ENCODE results near the gene SYT1. TPM values are rescaled to one million over a fixed set of nuclear protein-coding genes. Genes with fewer than 3 reads are reported as not detected.

SYT1 gene
- total RNA-seq, 1 donor from 2014 or later = 35.5 TPM

DNA sequence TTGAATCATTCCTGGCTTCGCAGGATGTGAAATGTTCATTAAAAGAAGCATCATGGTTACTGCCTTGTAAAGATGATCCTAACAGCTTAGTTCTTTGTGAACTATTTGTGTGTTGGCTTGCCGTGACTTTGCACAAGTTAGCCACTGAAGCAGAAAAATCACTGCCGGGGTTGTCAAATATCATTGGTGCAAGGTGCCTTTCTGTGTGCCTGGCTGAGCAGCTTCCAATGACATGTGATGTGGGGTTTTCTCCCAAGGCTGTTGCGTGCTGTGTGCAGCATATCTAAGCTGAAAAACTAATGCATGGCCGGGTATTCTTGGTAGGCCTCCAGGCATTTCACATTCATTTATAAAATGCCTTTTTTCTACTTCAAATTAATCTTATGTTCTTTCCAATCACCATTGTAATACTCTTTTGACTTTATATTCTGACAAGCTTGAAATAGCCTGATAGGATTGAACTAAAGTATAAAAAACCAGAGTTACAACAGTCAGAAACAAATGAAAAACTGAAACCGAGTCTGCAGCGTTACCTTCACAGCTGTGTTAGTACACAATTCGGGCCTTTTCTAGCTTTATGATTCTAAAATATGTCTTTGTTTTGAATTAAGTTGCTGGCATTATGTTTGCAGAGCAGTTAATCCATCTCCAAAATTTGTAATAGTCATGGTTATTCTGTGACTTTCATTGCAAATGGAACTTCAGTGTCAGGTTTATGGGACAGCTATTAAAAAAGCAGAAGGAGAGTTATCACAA lies 222.1 kb downstream of the SYT1 start:
- no peaks in the 10 kb centered on the region for H3K36me3 Mint-ChIP-seq
- TF ChIP-seq, protein P1, sequence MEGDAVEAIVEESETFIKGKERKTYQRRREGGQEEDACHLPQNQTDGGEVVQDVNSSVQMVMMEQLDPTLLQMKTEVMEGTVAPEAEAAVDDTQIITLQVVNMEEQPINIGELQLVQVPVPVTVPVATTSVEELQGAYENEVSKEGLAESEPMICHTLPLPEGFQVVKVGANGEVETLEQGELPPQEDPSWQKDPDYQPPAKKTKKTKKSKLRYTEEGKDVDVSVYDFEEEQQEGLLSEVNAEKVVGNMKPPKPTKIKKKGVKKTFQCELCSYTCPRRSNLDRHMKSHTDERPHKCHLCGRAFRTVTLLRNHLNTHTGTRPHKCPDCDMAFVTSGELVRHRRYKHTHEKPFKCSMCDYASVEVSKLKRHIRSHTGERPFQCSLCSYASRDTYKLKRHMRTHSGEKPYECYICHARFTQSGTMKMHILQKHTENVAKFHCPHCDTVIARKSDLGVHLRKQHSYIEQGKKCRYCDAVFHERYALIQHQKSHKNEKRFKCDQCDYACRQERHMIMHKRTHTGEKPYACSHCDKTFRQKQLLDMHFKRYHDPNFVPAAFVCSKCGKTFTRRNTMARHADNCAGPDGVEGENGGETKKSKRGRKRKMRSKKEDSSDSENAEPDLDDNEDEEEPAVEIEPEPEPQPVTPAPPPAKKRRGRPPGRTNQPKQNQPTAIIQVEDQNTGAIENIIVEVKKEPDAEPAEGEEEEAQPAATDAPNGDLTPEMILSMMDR (conservative IDR thresholded peaks at IDR 0.05) = no peak
- H3K4me1 Mint-ChIP-seq (ENCODE audit: unreplicated experiment) = no peaks in the 10 kb centered on the region
- no peak for DNase-seq (ENCODE audit: extremely low spot score, unreplicated experiment)
- H3K4me3 Mint-ChIP-seq = no peak overlapping the region
- H3K27me3 Mint-ChIP-seq = no peaks in the 10 kb centered on the region
- H3K9me3 Mint-ChIP-seq = no peaks in the 10 kb centered on the region
- no peak overlapping the region for H3K27ac Mint-ChIP-seq

DNA sequence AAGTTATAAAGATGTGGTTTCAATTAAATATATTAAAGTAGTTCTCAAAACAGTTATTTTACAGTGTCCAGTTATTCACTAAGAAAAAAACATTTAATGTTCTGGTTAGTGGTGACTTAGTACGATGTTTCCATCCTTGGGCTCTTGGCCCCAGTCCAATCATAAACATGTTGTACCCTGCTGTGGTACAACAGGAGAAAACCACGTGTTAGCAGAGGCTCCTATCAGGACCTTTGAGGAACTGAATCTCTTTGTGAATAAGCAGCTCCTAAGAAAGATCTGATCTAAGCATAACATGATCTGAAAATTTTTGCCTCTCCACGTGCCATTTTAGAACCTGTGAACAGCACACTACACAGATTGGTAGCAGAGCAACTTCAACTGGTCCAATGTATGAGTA lies 234.0 kb downstream of the SYT1 start:
- no peaks in the 10 kb centered on the region for H3K9me3 Mint-ChIP-seq
- H3K27me3 Mint-ChIP-seq = no peaks in the 10 kb centered on the region
- no peaks in the 10 kb centered on the region for H3K36me3 Mint-ChIP-seq

DNA sequence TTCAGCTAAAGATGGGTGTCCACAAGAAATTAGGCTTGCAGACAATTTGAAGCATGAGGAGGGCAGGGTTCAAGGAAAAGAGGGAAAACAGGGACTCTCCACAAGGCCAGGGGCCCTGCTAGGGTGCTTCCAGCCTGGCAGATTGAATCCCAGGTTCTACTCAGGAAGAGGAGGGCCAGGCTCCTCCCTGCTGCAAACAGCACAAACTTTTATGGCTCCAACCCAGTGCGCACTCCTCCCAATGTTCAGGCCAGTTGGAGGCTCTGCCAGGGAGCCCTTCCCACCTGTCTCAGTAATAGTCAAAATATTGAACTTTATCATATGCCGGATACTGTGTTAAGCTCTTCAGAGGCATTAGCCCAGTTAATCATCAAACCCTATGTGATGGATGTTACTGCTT lies 244.4 kb downstream of the SYT1 start:
- Mint-ChIP-seq H3K4me3 (no peak overlapping the region), H3K4me1 (ENCODE audit: unreplicated experiment) (peaks cover 6% of the 10 kb centered on the region), H3K36me3 (no peaks in the 10 kb centered on the region), H3K9me3 (peaks cover 8% of the 10 kb centered on the region), H3K27ac (no peak overlapping the region), H3K27me3 (no peaks in the 10 kb centered on the region)
- TF ChIP-seq, protein P1 (conservative IDR thresholded peaks at IDR 0.05) = no peak
- DNase-seq (ENCODE audit: extremely low spot score, unreplicated experiment) = no peak

More for the DNA sequence above, 234.0 kb downstream of the SYT1 start:
- Mint-ChIP-seq H3K27ac (no peak overlapping the region), H3K4me1 (ENCODE audit: unreplicated experiment) (no peaks in the 10 kb centered on the region), H3K4me3 (no peak overlapping the region)
- DNase-seq (ENCODE audit: extremely low spot score, unreplicated experiment) = no peak
- TF ChIP-seq, protein P1 (conservative IDR thresholded peaks at IDR 0.05) = no peak

DNA sequence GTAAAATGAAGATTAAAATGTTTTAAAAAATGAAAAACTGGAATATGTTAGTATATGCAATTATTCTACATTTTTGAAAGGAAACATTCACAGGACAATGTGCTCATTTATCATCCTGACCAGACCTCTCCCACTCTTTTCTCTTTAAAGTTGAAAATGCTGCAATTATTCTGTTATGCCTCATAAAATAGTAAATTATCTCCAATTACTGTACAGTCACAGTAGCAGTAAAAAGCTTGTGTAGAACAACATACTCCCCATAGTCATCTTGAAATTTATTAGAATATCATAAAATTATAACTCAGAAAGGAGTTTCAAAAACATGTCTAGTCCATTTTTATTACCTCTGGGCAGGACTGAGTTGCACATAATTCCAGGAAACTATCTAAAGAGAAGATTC lies 250.3 kb downstream of the SYT1 start:
- no peak for DNase-seq (ENCODE audit: extremely low spot score, unreplicated experiment)
- H3K9me3 Mint-ChIP-seq = peaks cover 9% of the 10 kb centered on the region
- H3K4me3 Mint-ChIP-seq = no peak overlapping the region

DNA sequence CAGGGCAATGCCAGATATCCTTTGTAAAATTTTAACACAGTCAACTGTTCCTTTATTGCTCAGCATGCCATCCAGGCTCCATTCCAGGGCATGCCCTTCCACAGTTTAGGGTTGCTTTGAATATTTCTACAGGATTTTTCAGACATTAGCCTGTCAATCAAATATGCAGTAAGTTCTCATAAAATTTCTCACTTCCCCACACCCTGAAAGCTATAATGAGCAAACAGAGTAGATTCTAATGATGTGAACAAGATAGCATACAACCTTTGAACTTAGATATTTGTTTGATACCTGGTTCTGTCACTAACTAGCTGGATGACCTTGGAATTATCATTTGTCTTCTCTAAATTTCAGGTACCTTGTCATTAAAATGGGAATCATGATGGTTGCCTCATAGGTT lies 251.2 kb downstream of the SYT1 start:
- Mint-ChIP-seq H3K4me3 (no peak overlapping the region), H3K27ac (no peak overlapping the region), H3K36me3 (no peaks in the 10 kb centered on the region), H3K9me3 (peaks cover 9% of the 10 kb centered on the region), H3K4me1 (ENCODE audit: unreplicated experiment) (peaks cover 12% of the 10 kb centered on the region), H3K27me3 (no peaks in the 10 kb centered on the region)
- DNase-seq (ENCODE audit: extremely low spot score, unreplicated experiment) = no peak
- TF ChIP-seq, protein P1 (conservative IDR thresholded peaks at IDR 0.05) = no peak

More for the DNA sequence above, 250.3 kb downstream of the SYT1 start:
- H3K36me3 Mint-ChIP-seq = no peaks in the 10 kb centered on the region
- TF ChIP-seq, protein P1 (conservative IDR thresholded peaks at IDR 0.05) = no peak
- no peaks in the 10 kb centered on the region for H3K27me3 Mint-ChIP-seq
- no peak overlapping the region for H3K27ac Mint-ChIP-seq
- peaks cover 12% of the 10 kb centered on the region for H3K4me1 Mint-ChIP-seq (ENCODE audit: unreplicated experiment)

Measured in type B pancreatic cell (in vitro differentiated cells).